NT2/D1 (cell line): ENCODE measurements around the gene SCN8A.

Experiments used
- DNase-seq: peaks from one replicate; pipeline ENCODE4 v3.0.0-alpha.2; 2011; ENCODE audit warnings: low read depth, low spot score
- H3K27me3 ChIP-seq: 2 replicates; pipeline ENCODE4 v1.6.0; 2011; ENCODE audit warnings: mild to moderate bottlenecking; ENCODE audit not compliant: insufficient read length, insufficient read depth
- H3K36me3 ChIP-seq: 2 replicates; pipeline ENCODE4 v1.6.1; 2011; ENCODE audit warnings: mild to moderate bottlenecking, low read length, mixed read lengths; ENCODE audit not compliant: insufficient read depth, insufficient read length
- H3K4me1 ChIP-seq: 2 replicates; pipeline ENCODE4 v1.5.1; 2011; ENCODE audit not compliant: insufficient read depth, insufficient read length
- H3K4me3 ChIP-seq: 2 replicates; pipeline ENCODE4 v1.5.1; 2011; ENCODE audit warnings: low read depth; ENCODE audit not compliant: insufficient read length
- H3K9ac ChIP-seq: 2 replicates; pipeline ENCODE4 v1.6.0; 2011; ENCODE audit warnings: low read depth; ENCODE audit not compliant: insufficient read length
- H3K9me3 ChIP-seq: 2 replicates; pipeline ENCODE4 v1.5.1; 2011; ENCODE audit warnings: mild to moderate bottlenecking, low read length; ENCODE audit not compliant: insufficient read depth
- SUZ12 ChIP-seq: IDR thresholded peaks from 2 replicates; pipeline ENCODE4 v1.6.1; 2011; ENCODE audit not compliant: insufficient read length, insufficient read depth; ENCODE audit errors: extremely low read depth
- YY1 ChIP-seq: IDR thresholded peaks from 2 replicates; pipeline ENCODE4 v1.6.1; 2011; ENCODE audit not compliant: insufficient read length, insufficient read depth
- ZNF274 ChIP-seq: IDR thresholded peaks from 2 replicates; pipeline ENCODE4 v1.6.1; 2011; ENCODE audit warnings: mild to moderate bottlenecking, low read depth, low read length

The SCN8A gene

GRCh38 chr12:51836827-51837173 is 245.8 kb downstream of the SCN8A start:
- Histone ChIP-seq H3K27me3 (no peaks in the 10 kb centered on the region), H3K36me3 (peaks cover 7% of the 10 kb centered on the region), H3K4me1 (peaks cover 39% of the 10 kb centered on the region), H3K9ac (peak overlapping the region; percentile 74), H3K9me3 (no peaks in the 10 kb centered on the region), H3K4me3 (no peak overlapping the region)
- no peak for DNase-seq
- no peak for TF ChIP-seq YY1
- no peak for TF ChIP-seq SUZ12

GRCh38 chr12:51837286-51837685 is 246.3 kb downstream of the SCN8A start:
- TF ChIP-seq YY1 (peak; percentile 65), SUZ12 (no peak)
- Histone ChIP-seq H3K9ac (peak overlapping the region; percentile 74), H3K27me3 (no peaks in the 10 kb centered on the region), H3K4me1 (peaks cover 43% of the 10 kb centered on the region), H3K36me3 (peaks cover 7% of the 10 kb centered on the region), H3K9me3 (no peaks in the 10 kb centered on the region), H3K4me3 (no peak overlapping the region)
- DNase-seq = no peak

GRCh38 chr12:51838036-51838435 is 247.0 kb downstream of the SCN8A start:
- Histone ChIP-seq H3K9ac (peak overlapping the region; percentile 6), H3K9me3 (no peaks in the 10 kb centered on the region), H3K36me3 (peaks cover 7% of the 10 kb centered on the region), H3K27me3 (no peaks in the 10 kb centered on the region), H3K4me1 (peaks cover 47% of the 10 kb centered on the region), H3K4me3 (no peak overlapping the region)
- no peak for DNase-seq
- TF ChIP-seq ZNF274 = no peak
- no peak for TF ChIP-seq YY1
- TF ChIP-seq SUZ12 = no peak

- H3K4me3 ChIP-seq = no peak overlapping the region
- no peaks in the 10 kb centered on the region for H3K9me3 ChIP-seq
- no peaks in the 10 kb centered on the region for H3K27me3 ChIP-seq
- H3K4me1 ChIP-seq = peaks cover 47% of the 10 kb centered on the region
- H3K9ac ChIP-seq = no peak overlapping the region
- TF ChIP-seq SUZ12 (no peak), ZNF274 (no peak), YY1 (no peak)
- peaks cover 7% of the 10 kb centered on the region for H3K36me3 ChIP-seq
- no peak for DNase-seq
Measured at GRCh38 chr12:51838762-51839161, 247.7 kb downstream of the SCN8A start.

- no peak for DNase-seq
- Histone ChIP-seq H3K4me1 (peaks cover 51% of the 10 kb centered on the region), H3K36me3 (peaks cover 10% of the 10 kb centered on the region), H3K9me3 (no peaks in the 10 kb centered on the region), H3K27me3 (no peaks in the 10 kb centered on the region), H3K4me3 (no peak overlapping the region), H3K9ac (no peak overlapping the region)
- TF ChIP-seq YY1 (no peak), SUZ12 (no peak), ZNF274 (no peak)
Measured at GRCh38 chr12:51839310-51839947, 248.4 kb downstream of the SCN8A start.

- Histone ChIP-seq H3K27me3 (no peaks in the 10 kb centered on the region), H3K4me3 (no peak overlapping the region), H3K4me1 (peaks cover 52% of the 10 kb centered on the region), H3K9ac (no peak overlapping the region), H3K9me3 (no peaks in the 10 kb centered on the region), H3K36me3 (peaks cover 20% of the 10 kb centered on the region)
- TF ChIP-seq YY1 (no peak), SUZ12 (no peak), ZNF274 (no peak)
- DNase-seq = no peak
Measured at GRCh38 chr12:51840966-51841365, 249.9 kb downstream of the SCN8A start.

- Histone ChIP-seq H3K9ac (peak overlapping the region; percentile 7), H3K4me3 (no peak overlapping the region), H3K4me1 (peaks cover 54% of the 10 kb centered on the region), H3K27me3 (no peaks in the 10 kb centered on the region), H3K9me3 (no peaks in the 10 kb centered on the region), H3K36me3 (peaks cover 22% of the 10 kb centered on the region)
- no peak for TF ChIP-seq SUZ12
- TF ChIP-seq YY1 = no peak
- TF ChIP-seq ZNF274 = no peak
- no peak for DNase-seq
Measured at GRCh38 chr12:51841727-51842126, 250.7 kb downstream of the SCN8A start.
